ENCODE data around the gene PITX3. TPM values are rescaled to one million over a fixed set of nuclear protein-coding genes. Genes with fewer than 3 reads are reported as not detected.

The PITX3 gene
- polyA plus RNA-seq, 1 donor, result 0.43 TPM

- DNase-seq, result no peak
These were observed 56.7 kb downstream of the PITX3 start for GRCh38 chr10:102184606-102185005.

Other genes starting within 250 kb of the PITX3 start
- 21.2 TPM for gene ARMH3, start 185.3 kb downstream of the PITX3 start, polyA plus RNA-seq (ENCODE audit: insufficient read length)
- gene HPS6, start 176.2 kb downstream of the PITX3 start, polyA plus RNA-seq (ENCODE audit: insufficient read length), result 9.4 TPM
- 125 TPM for gene LDB1, start 121.1 kb downstream of the PITX3 start, polyA plus RNA-seq (ENCODE audit: insufficient read length)
- gene PPRC1, start 108.5 kb downstream of the PITX3 start, polyA plus RNA-seq (ENCODE audit: insufficient read length), result 40.8 TPM
- 93.0 TPM for gene NOLC1, start 89.1 kb downstream of the PITX3 start, polyA plus RNA-seq (ENCODE audit: insufficient read length)
- gene ELOVL3, start 15.2 kb downstream of the PITX3 start, polyA plus RNA-seq (ENCODE audit: insufficient read length), result 2.9 TPM
- gene GBF1, start 4.0 kb upstream of the PITX3 start, polyA plus RNA-seq (ENCODE audit: insufficient read length), result 56.6 TPM
- gene NFKB2, start 154.2 kb upstream of the PITX3 start, polyA plus RNA-seq (ENCODE audit: insufficient read length), result 17.2 TPM
- gene PSD, start 177.3 kb upstream of the PITX3 start, polyA plus RNA-seq (ENCODE audit: insufficient read length), result 9.3 TPM
- gene FBXL15, start 179.3 kb upstream of the PITX3 start, polyA plus RNA-seq (ENCODE audit: insufficient read length), result 5.6 TPM
- 75.7 TPM for gene CUEDC2, start 191.1 kb upstream of the PITX3 start, polyA plus RNA-seq (ENCODE audit: insufficient read length)
- 1.5 TPM for gene C10orf95, start 210.0 kb upstream of the PITX3 start, polyA plus RNA-seq (ENCODE audit: insufficient read length)

Data from left kidney (tissue), 2 donors.